ENCODE data around the gene FXYD4. TPM values are rescaled to one million over a fixed set of nuclear protein-coding genes. Genes with fewer than 3 reads are reported as not detected.
"Not testable (repeated sequence)": the region's sequence is repeated elsewhere in the genome, so short reads cannot be mapped to it uniquely, and the experiment has no call there.

The FXYD4 gene
- total and polyA plus RNA-seq, 11 donors: 0.14 TPM; not detected in 10

DNA sequence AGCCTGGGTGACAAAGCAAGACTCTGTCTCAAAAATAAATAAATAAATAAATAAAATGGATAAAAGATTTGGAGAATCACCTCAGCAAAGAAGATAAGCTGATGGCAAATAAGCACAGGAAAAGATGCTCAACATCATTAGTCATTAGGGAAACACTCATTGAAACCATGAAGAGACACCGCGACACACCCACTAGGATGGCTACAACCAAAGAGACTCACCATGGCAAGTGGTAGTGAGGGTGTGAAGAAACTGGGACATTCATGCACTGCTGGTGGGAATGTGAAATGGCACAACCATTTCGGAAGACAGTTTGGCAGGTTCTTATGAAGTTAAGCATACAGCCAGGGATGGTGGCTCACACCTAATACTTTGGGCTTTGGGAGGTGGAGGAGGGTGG, 37.8 kb upstream of the FXYD4 start:
- no peak for ATAC-seq
- no peak for DNase-seq
- Histone ChIP-seq H3K27ac (no peak overlapping the region), H3K36me3 (no peaks in the 10 kb centered on the region), H3K27me3 (peaks cover 0 to 15% (median 3%) of the 10 kb centered on the region in 9 donors), H3K9me3 (no peaks in the 10 kb centered on the region), H3K4me1 (peaks cover 0 to 14% (median 0%) of the 10 kb centered on the region in 12 donors), H3K4me3 (no peak overlapping the region)
- WGBS, 4 donors: 94 to 97% (median 95%) methylated on average over 3 of the region's 3 CpGs
- intact Hi-C loops (cut with DNase I): no loop called here
- TF ChIP-seq, protein P1, sequence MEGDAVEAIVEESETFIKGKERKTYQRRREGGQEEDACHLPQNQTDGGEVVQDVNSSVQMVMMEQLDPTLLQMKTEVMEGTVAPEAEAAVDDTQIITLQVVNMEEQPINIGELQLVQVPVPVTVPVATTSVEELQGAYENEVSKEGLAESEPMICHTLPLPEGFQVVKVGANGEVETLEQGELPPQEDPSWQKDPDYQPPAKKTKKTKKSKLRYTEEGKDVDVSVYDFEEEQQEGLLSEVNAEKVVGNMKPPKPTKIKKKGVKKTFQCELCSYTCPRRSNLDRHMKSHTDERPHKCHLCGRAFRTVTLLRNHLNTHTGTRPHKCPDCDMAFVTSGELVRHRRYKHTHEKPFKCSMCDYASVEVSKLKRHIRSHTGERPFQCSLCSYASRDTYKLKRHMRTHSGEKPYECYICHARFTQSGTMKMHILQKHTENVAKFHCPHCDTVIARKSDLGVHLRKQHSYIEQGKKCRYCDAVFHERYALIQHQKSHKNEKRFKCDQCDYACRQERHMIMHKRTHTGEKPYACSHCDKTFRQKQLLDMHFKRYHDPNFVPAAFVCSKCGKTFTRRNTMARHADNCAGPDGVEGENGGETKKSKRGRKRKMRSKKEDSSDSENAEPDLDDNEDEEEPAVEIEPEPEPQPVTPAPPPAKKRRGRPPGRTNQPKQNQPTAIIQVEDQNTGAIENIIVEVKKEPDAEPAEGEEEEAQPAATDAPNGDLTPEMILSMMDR (IDR thresholded peaks at IDR 0.05): no peak
- no peak for TF ChIP-seq POLR2A (IDR thresholded peaks at IDR 0.05)

DNA sequence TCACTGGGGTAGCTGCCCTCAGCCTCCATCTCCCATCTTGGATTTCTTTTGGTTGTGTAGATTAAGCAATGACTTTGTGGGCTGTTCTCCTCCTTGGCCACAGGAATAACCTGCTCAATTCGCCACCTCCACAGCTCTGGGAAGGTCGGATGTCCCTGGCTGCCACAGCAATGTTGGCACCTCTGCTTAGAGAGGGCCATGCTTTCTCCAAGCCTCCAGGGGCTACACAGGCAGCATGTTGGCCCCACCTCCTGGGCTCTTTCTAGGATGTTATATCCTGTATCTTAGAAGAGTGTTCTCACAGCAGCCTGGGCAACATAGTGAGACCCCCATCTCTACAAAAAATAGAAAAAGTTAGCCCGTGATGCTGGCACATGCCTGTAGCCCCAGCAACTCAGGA, 35.4 kb upstream of the FXYD4 start:
- no peak for TF ChIP-seq POLR2A (IDR thresholded peaks at IDR 0.05)
- DNase-seq: peak in 1 of 5 donors; percentile 1
- intact Hi-C loops (cut with DNase I): no loop called here

DNA sequence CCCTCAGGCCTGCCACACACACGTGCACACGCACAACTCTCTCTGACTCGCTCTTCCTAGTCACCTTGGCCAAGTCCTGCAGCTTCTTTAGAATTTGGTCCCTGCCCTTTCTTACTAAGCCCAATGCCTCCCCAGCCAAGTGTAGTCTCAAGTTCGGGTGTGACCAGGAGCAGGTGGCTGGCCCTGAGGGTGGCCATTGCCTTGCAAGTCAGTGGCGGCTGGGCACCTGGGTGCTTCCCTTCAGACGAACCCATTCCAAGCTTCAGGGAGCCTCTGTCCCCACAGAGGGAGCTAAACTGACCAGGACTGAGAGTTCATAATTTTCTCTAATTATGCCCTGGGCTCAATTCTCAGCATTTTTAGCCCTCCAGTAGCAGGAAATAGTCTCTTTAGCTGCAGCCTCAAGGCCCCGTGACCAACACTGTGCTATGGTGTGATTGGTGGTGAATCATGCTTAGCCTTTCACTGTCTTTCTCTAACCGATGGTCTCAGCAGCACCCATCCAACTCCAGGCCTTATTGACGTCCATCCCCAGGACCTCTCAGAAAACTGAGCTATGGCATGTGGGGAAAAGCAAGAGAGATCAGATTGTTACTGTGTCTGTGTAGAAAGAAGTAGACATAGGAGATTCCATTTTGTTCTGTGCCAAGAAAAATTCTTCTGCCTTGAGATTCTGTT, 34.7 kb upstream of the FXYD4 start:
- WGBS, 4 donors: 83 to 88% (median 86%) methylated on average over 9 of the region's 9 CpGs
- TF ChIP-seq, protein P1 (IDR thresholded peaks at IDR 0.05): no peak
- TF ChIP-seq POLR2A (IDR thresholded peaks at IDR 0.05): no peak
- Histone ChIP-seq H3K27me3 (peaks cover 0 to 20% (median 3%) of the 10 kb centered on the region in 9 donors), H3K27ac (no peak overlapping the region), H3K4me1 (peaks cover 0 to 11% (median 0%) of the 10 kb centered on the region in 12 donors), H3K9me3 (no peaks in the 10 kb centered on the region), H3K4me3 (no peak overlapping the region), H3K36me3 (no peaks in the 10 kb centered on the region)
- intact Hi-C loops (cut with DNase I): no loop called here
- DNase-seq (peak in 1 of 5 donors; percentile 12), ATAC-seq (no peak)

More for the DNA sequence above, 35.4 kb upstream of the FXYD4 start:
- H3K9me3 ChIP-seq: no peaks in the 10 kb centered on the region
- ATAC-seq: no peak
- H3K4me3 ChIP-seq: no peak overlapping the region
- WGBS, 4 donors: 84 to 92% (median 86%) methylated on average over 3 of the region's 3 CpGs
- H3K27ac ChIP-seq: no peak overlapping the region
- H3K4me1 ChIP-seq: peaks cover 0 to 14% (median 0%) of the 10 kb centered on the region in 12 donors
- H3K27me3 ChIP-seq: peaks cover 0 to 20% (median 3%) of the 10 kb centered on the region in 9 donors
- no peaks in the 10 kb centered on the region for H3K36me3 ChIP-seq

DNA sequence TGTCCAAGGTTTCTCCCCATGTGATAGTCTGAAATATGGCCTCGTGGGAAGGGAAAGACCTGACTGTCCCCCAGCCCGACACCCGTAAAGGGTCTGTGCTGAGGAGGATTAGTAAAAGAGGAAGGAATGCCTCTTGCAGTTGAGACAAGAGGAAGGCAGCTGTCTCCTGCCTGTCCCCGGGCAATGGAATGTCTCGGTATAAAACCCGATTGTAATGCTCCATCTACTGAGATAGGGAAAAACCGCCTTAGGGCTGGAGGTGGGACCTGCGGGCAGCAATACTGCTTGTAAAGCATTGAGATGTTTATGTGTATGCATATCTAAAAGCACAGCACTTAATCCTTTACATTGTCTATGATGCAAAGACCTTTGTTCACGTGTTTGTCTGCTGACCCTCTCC, 33.9 kb upstream of the FXYD4 start:
- H3K4me1 ChIP-seq; ATAC-seq; H3K4me3 ChIP-seq; H3K36me3 ChIP-seq; intact Hi-C loops (cut with DNase I); H3K9me3 ChIP-seq; H3K27ac ChIP-seq; DNase-seq: not testable (repeated sequence)
- H3K27me3 ChIP-seq: peaks cover 0 to 20% (median 3%) of the 10 kb centered on the region in 9 donors
- whole genome bisulfite sequencing, 4 donors: 34 to 47% (median 42%) methylated on average over 6 to 8 of the region's 9 CpGs

DNA sequence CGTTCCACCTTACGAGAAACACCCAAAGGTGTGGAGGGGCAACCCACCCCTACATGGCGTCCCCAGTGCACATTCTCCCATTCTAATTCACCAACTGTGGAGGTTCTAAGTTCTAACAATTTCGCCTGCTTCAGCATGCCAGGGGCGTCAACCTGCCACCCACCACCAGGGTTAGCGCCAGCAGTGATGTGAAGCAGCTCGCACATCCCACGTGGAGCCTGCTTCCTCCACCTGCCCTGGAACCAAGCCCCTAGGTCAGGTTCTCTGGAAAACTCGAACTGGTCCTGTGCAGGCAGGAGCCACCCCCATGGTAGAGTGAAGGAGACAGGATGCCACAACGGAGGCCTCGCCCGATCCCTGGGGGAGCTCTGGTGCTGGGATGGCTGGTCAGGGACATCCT, 33.3 kb upstream of the FXYD4 start:
- no peak overlapping the region for H3K27ac ChIP-seq
- WGBS, 4 donors: 78 to 89% (median 79%) methylated on average over 11 to 12 of the region's 12 CpGs
- H3K4me3 ChIP-seq: no peak overlapping the region
- no peak for ATAC-seq
- no peaks in the 10 kb centered on the region for H3K36me3 ChIP-seq
- TF ChIP-seq POLR2A (IDR thresholded peaks at IDR 0.05): no peak
- TF ChIP-seq, protein P1 (IDR thresholded peaks at IDR 0.05): no peak
- peaks cover 0 to 20% (median 3%) of the 10 kb centered on the region in 9 donors for H3K27me3 ChIP-seq
- H3K9me3 ChIP-seq: no peaks in the 10 kb centered on the region
- intact Hi-C loops (cut with DNase I): no loop called here
- H3K4me1 ChIP-seq: no peaks in the 10 kb centered on the region
- no peak for DNase-seq
